Body of pancreas (tissue), 4 donors: Measurements from ENCODE around the gene ASXL3. TPM values are rescaled to one million over a fixed set of nuclear protein-coding genes. Genes with fewer than 3 reads are reported as not detected.

Experiments
- ATAC-seq: fragments of 150-250 bp; one replicate; pipeline ENCODE4 v1.9.1; 2016
- DNase-seq, 4 donors: peaks; one replicate each; pipeline ENCODE4 v3.0.0-alpha.2; 2019
- H3K27ac ChIP-seq, 4 donors: fragments of 200-600 bp; sonication (generic); 1 replicate in 3 of 4; 2 replicates in 1 of 4; pipeline versions ENCODE4 v1.5.1 to v1.6.1; 2016 to 2019; ENCODE audit warnings: mild to moderate bottlenecking in 1 of 4, mixed read lengths in 1 of 4, moderate library complexity in 1 of 4
- H3K27me3 ChIP-seq, 2 donors: fragments of 200-600 bp; sonication (generic); one replicate each; pipeline ENCODE4 v1.6.0; 2016; ENCODE audit warnings: mild to moderate bottlenecking in 1 of 2
- H3K36me3 ChIP-seq, 2 donors: fragments of 200-600 bp; sonication (generic); replicated peaks in 1 of 2; 2 replicates each; pipeline ENCODE4 v1.5.1; 2016; ENCODE audit warnings: low read depth in 2 of 2; ENCODE audit not compliant: insufficient read depth in 1 of 2
- H3K4me1 ChIP-seq: fragments of 200-600 bp; sonication (generic); one replicate; pipeline ENCODE4 v1.6.0; 2016
- H3K4me3 ChIP-seq, 2 donors: fragments of 200-600 bp; sonication (generic); 1 replicate in 1 of 2; 2 replicates in 1 of 2; pipeline ENCODE4 v1.5.1; 2016 to 2019
- H3K9me3 ChIP-seq, 3 donors: fragments of 200-600 bp; sonication (generic); 1 replicate in 2 of 3; 2 replicates in 1 of 3; pipeline ENCODE4 v1.5.1; 2016
- CTCF ChIP-seq, 7 experiments: fragments of 450-650 bp in 4 of 7; fragments of 200-600 bp in 3 of 7; sonication (generic) in 3 of 7; IDR thresholded peaks; one replicate each; pipeline ENCODE4 v1.5.1; 2016 to 2019; ENCODE audit warnings: antibody characterized with exemption in 7 of 7
- POLR2A ChIP-seq, 3 donors: fragments of 450-650 bp; IDR thresholded peaks; one replicate each; pipeline ENCODE4 v1.6.1; 2016; ENCODE audit warnings: antibody characterized with exemption in 3 of 3, mild to moderate bottlenecking in 2 of 3
- WGBS, 2 donors: methylation state at CpG; one replicate each; pipeline ENCODE4 v1.1.5; 2017; 5-methylcytosine and 5-hydroxymethylcytosine counted together
- intact Hi-C: fragments of 100-400 bp; cut with DNase I; formaldehyde crosslinking; loops from one replicate; pipeline ENCODE4 v1.15.1; 2023
- total RNA-seq, 2 donors: library from RNA; depleted of rRNA; stranded (reverse); fragments of >200 nt; gene quantifications; one replicate each; pipeline ENCODE4 v1.1.0, GENCODE V29; 2016

ASXL3 gene
- total RNA-seq, 2 donors from 2014 or later = 1.3 to 3.6 TPM

GRCh38 chr18:33596178-33596854 is 18.3 kb downstream of the ASXL3 start:
- Histone ChIP-seq H3K27me3 (no peaks in the 10 kb centered on the region), H3K27ac (no peak overlapping the region), H3K4me3 (no peak overlapping the region), H3K9me3 (no peaks in the 10 kb centered on the region), H3K4me1 (no peaks in the 10 kb centered on the region), H3K36me3 (no peaks in the 10 kb centered on the region)
- intact Hi-C loops = no loop called here
- 71 to 74% methylated on average over 1 of the region's 1 CpG for WGBS, 2 donors
- no peak for TF ChIP-seq POLR2A (IDR thresholded peaks at IDR 0.05)
- no peak for TF ChIP-seq CTCF (IDR thresholded peaks at IDR 0.05)
- ATAC-seq (no peak), DNase-seq (no peak)

- no peaks in the 10 kb centered on the region for H3K9me3 ChIP-seq
- H3K4me1 ChIP-seq = no peaks in the 10 kb centered on the region
- WGBS, 2 donors = 70 to 82% methylated on average over 3 of the region's 3 CpGs
- H3K27me3 ChIP-seq = no peaks in the 10 kb centered on the region
- no peak overlapping the region for H3K4me3 ChIP-seq
- ATAC-seq (no peak), DNase-seq (no peak)
- no peak overlapping the region for H3K27ac ChIP-seq
- H3K36me3 ChIP-seq = no peaks in the 10 kb centered on the region
- TF ChIP-seq CTCF (IDR thresholded peaks at IDR 0.05) (no peak), POLR2A (IDR thresholded peaks at IDR 0.05) (no peak)
- intact Hi-C loops = no loop called here
These were observed 22.8 kb downstream of the ASXL3 start for GRCh38 chr18:33600846-33601245.

- no peaks in the 10 kb centered on the region for H3K4me1 ChIP-seq
- H3K4me3 ChIP-seq = no peak overlapping the region
- no peaks in the 10 kb centered on the region for H3K27me3 ChIP-seq
- no peak for ATAC-seq
- H3K27ac ChIP-seq = no peak overlapping the region
- intact Hi-C loops = no loop called here
- no peaks in the 10 kb centered on the region for H3K9me3 ChIP-seq
- WGBS, 2 donors = 24 to 39% methylated on average over 2 of the region's 2 CpGs
- DNase-seq = no peak
- no peaks in the 10 kb centered on the region for H3K36me3 ChIP-seq
- TF ChIP-seq CTCF (IDR thresholded peaks at IDR 0.05) (no peak), POLR2A (IDR thresholded peaks at IDR 0.05) (no peak)
These were observed 25.4 kb downstream of the ASXL3 start for GRCh38 chr18:33603454-33603853.

GRCh38 chr18:33605250-33605649 is 27.2 kb downstream of the ASXL3 start:
- H3K4me3 ChIP-seq = no peak overlapping the region
- TF ChIP-seq POLR2A (IDR thresholded peaks at IDR 0.05) = no peak
- no peak for TF ChIP-seq CTCF (IDR thresholded peaks at IDR 0.05)
- no peaks in the 10 kb centered on the region for H3K9me3 ChIP-seq
- no peak for DNase-seq
- H3K36me3 ChIP-seq = no peaks in the 10 kb centered on the region
- H3K27me3 ChIP-seq = no peaks in the 10 kb centered on the region
- H3K27ac ChIP-seq = no peak overlapping the region
- H3K4me1 ChIP-seq = no peaks in the 10 kb centered on the region
- ATAC-seq = no peak
- intact Hi-C loops = no loop called here

- H3K36me3 ChIP-seq = no peaks in the 10 kb centered on the region
- intact Hi-C loops = no loop called here
- H3K27me3 ChIP-seq = no peaks in the 10 kb centered on the region
- no peak overlapping the region for H3K27ac ChIP-seq
- TF ChIP-seq POLR2A (IDR thresholded peaks at IDR 0.05) (no peak), CTCF (IDR thresholded peaks at IDR 0.05) (no peak)
- no peaks in the 10 kb centered on the region for H3K9me3 ChIP-seq
- no peak for ATAC-seq
- no peak for DNase-seq
- H3K4me1 ChIP-seq = no peaks in the 10 kb centered on the region
- H3K4me3 ChIP-seq = no peak overlapping the region
These were observed 28.6 kb downstream of the ASXL3 start for GRCh38 chr18:33606621-33607020.
